T-helper 1 cell (primary cell): ENCODE data around the gene PIN1.

ENCODE experiments used
- DNase-seq, 5 donors: peaks; one replicate each; pipeline ENCODE4 v3.0.0-alpha.2; 2012 to 2020

PIN1 gene

GRCh38 chr19:9857076-9857721 is 22.1 kb downstream of the PIN1 start:
- DNase-seq = no peak

- DNase-seq = peak in 1 of 5 donors; percentile 73
Observed at GRCh38 chr19:9857920-9858746, 23.0 kb downstream of the PIN1 start.

DNA sequence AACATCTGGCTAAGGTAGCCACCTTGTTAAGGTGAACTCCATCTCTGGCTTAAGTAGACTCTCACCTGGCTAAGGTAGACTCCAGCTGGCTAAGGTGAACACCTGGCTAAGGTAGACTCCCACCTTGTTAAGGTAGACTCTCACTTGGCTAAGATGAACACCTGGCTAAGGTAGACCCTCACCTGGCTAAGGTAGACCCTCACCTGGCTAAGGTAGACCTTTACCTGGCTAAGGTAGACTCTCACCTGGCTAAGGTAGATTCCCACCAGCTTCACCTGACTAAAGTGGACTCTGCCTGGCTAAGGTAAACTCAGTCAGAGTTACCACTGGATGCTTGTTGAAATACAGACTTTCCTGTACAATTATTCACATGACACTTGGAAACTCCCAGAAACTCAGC is 23.6 kb downstream of the PIN1 start:
- no peak for DNase-seq

- DNase-seq = no peak
Observed at GRCh38 chr19:9860407-9860806, 25.3 kb downstream of the PIN1 start.

GRCh38 chr19:9861503-9861902 is 26.4 kb downstream of the PIN1 start:
- DNase-seq = no peak

DNA sequence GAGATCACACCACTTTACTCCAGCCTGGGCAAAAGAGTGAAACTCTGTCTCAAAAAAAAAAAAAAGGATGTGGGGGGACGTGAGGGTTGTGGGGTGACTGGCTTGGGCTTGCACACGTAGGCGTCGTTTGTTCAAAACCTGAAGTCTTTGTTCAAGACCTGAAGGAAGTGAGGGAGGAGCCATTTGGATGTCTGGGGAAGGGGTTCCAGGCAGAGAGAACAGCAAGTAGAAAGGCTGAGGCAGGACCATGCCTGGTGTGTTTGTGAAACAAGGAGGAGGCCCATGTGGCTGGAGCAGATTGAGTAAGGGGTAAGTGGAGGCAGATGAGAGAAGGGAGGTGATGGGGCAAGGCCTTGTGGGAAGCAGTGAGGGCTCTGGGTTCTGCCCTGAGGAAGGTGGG is 27.8 kb downstream of the PIN1 start:
- DNase-seq = peak in 1 of 5 donors; percentile 54

- DNase-seq = no peak
Observed at GRCh38 chr19:9863759-9864158, 28.6 kb downstream of the PIN1 start.

GRCh38 chr19:9865732-9866501 is 30.8 kb downstream of the PIN1 start:
- DNase-seq = peak in 3 of 5 donors; percentile 22 to 62 (median 40)

- DNase-seq = no peak
Observed at GRCh38 chr19:9868983-9869617, 34.0 kb downstream of the PIN1 start.

DNA sequence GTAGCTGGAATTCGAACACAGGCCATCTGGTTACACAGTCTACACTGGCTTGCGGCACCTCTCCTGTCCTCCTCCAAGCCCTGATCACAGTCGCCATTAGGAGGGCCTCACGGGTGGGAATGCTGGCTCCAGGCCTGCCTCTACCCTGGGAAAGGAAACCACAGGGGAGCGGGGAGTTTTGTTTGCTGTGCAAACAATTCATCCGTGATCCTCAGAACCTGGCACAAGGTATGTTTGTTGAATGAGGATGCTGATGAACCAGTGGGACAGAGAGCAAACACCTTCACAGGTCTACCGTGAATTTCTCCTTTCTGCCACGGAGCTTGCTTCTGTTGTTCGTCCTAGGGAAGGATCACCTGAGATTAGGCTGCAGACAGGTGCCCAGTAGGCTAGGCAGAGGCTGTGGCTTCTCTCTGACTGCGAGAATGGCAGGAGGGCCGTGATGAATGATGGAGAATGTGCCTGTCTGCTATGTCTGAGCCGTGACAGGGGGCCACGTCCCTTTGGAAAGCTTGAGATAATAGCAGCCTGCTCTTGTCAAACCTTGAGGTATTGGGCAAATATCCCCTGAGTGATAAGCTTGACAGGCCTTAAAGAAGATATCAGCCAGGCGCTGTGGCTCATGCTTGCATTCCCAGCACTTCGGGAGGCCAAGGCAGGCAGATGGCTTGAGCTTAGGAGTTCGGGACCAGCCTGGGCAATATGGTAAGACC is 36.7 kb downstream of the PIN1 start:
- DNase-seq = no peak

- no peak for DNase-seq
Observed at GRCh38 chr19:9872618-9873242, 37.6 kb downstream of the PIN1 start.

GRCh38 chr19:9875031-9875627 is 40.0 kb downstream of the PIN1 start:
- DNase-seq = no peak

DNA sequence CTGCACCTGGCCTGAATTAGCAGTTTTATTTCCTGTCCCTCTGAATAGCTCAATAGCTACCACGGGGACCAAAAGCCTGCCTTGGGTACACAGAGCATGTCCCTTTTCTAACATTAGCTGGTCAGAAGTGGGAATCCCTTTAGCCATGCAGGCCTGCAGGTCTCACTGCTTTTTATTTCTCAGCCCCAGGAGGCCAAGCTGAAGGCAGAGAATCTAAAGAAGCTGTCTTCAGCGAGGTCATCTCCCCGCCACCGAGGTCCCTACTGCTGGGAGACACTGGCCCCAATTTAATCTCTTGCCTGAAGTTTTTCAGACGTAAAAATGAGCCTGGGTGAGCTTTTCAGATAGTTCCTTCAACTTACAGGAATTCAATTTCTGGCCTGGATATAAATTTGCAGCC is 40.7 kb downstream of the PIN1 start:
- DNase-seq = no peak

- no peak for DNase-seq
Observed at GRCh38 chr19:9877780-9878510, 42.8 kb downstream of the PIN1 start.

GRCh38 chr19:9878511-9879196 is 43.5 kb downstream of the PIN1 start:
- no peak for DNase-seq

- no peak for DNase-seq
Observed at GRCh38 chr19:9881720-9882119, 46.6 kb downstream of the PIN1 start.

DNA sequence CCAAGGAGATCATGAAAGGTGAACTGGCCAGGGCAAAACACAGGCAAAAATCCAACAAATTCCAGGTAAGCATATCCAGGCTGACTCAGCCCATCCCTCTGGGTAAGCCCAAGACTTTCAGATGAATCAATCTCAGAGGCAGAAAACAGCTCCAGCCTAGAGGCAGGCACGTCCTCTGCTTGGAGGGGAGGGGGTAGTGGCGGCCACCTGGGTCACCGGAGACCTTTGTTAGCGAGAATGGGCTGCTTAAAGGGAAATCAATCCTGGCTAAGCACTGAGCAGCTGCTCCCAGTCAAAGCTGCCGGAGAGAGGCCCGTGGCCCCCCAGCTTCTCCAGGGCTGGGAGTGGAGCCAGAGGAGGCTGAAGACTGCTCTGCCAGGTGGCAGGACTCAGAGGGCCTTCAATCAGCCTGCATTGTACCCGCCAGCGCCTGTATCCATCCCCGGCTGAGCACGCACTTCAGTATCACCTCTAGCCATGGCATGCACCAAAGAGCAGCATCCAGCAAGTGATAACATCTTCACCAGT is 48.2 kb downstream of the PIN1 start:
- DNase-seq = no peak

- DNase-seq = no peak
Observed at GRCh38 chr19:9883764-9884163, 48.6 kb downstream of the PIN1 start.

GRCh38 chr19:9885077-9885552 is 50.0 kb downstream of the PIN1 start:
- DNase-seq = no peak
